ENCODE data around the gene ADGRG4. TPM values are rescaled to one million over a fixed set of nuclear protein-coding genes. Genes with fewer than 3 reads are reported as not detected.
"Not testable (repeated sequence)": the region's sequence is repeated elsewhere in the genome, so short reads cannot be mapped to it uniquely, and the experiment has no call there.

Gene ADGRG4
- total RNA-seq (ENCODE audit: unreplicated experiment) = not detected
- long read RNA-seq = 0 reads

- H3K4me1 Mint-ChIP-seq (ENCODE audit: unreplicated experiment); H3K27ac Mint-ChIP-seq (ENCODE audit: unreplicated experiment); H3K36me3 Mint-ChIP-seq (ENCODE audit: low read depth, unreplicated experiment); DNase-seq (ENCODE audit: low spot score); H3K9me3 Mint-ChIP-seq (ENCODE audit: unreplicated experiment); H3K27me3 Mint-ChIP-seq (ENCODE audit: unreplicated experiment); H3K4me3 Mint-ChIP-seq (ENCODE audit: unreplicated experiment): not testable (repeated sequence)
Measured at GRCh38 chrX:136300721-136301120, at the start of gene ADGRG4. Gene ADGRG4, plus strand, starts transcription at chrX:136300963. Its CDS starts 7,815 bp downstream, at chrX:136308778.

- Mint-ChIP-seq H3K4me1 (ENCODE audit: unreplicated experiment) (no peaks in the 10 kb centered on the region), H3K36me3 (ENCODE audit: low read depth, unreplicated experiment) (no peaks in the 10 kb centered on the region), H3K9me3 (ENCODE audit: unreplicated experiment) (no peaks in the 10 kb centered on the region), H3K4me3 (ENCODE audit: unreplicated experiment) (peak within 1 kb of the TSS; percentile 94), H3K27ac (ENCODE audit: unreplicated experiment) (peak within 1 kb of the TSS; percentile 72), H3K27me3 (ENCODE audit: unreplicated experiment) (no peaks in the 10 kb centered on the region)
- TF ChIP-seq CTCF (IDR thresholded peaks at IDR 0.05; ENCODE audit: unreplicated experiment) = no peak
- peak; percentile 46 for DNase-seq (ENCODE audit: low spot score)
Measured at GRCh38 chrX:136251041-136251991, 49.4 kb upstream of the ADGRG4 start, which contains the start of gene MAP7D3. Gene MAP7D3, minus strand, starts transcription at chrX:136251400. Its CDS starts 42 bp downstream, at chrX:136251358.

- Mint-ChIP-seq H3K27ac (ENCODE audit: unreplicated experiment) (no peak overlapping the region), H3K9me3 (ENCODE audit: unreplicated experiment) (no peaks in the 10 kb centered on the region), H3K27me3 (ENCODE audit: unreplicated experiment) (no peaks in the 10 kb centered on the region), H3K4me3 (ENCODE audit: unreplicated experiment) (no peak overlapping the region), H3K4me1 (ENCODE audit: unreplicated experiment) (peaks cover 5% of the 10 kb centered on the region), H3K36me3 (ENCODE audit: low read depth, unreplicated experiment) (no peaks in the 10 kb centered on the region)
- TF ChIP-seq CTCF (IDR thresholded peaks at IDR 0.05; ENCODE audit: unreplicated experiment) = no peak
- DNase-seq (ENCODE audit: low spot score) = no peak
Measured at GRCh38 chrX:136255541-136255940, 45.2 kb upstream of the ADGRG4 start.

- H3K36me3 Mint-ChIP-seq (ENCODE audit: low read depth, unreplicated experiment) = no peaks in the 10 kb centered on the region
- DNase-seq (ENCODE audit: low spot score) = no peak
- no peaks in the 10 kb centered on the region for H3K27me3 Mint-ChIP-seq (ENCODE audit: unreplicated experiment)
- H3K27ac Mint-ChIP-seq (ENCODE audit: unreplicated experiment) = no peak overlapping the region
- no peaks in the 10 kb centered on the region for H3K9me3 Mint-ChIP-seq (ENCODE audit: unreplicated experiment)
- TF ChIP-seq CTCF (IDR thresholded peaks at IDR 0.05; ENCODE audit: unreplicated experiment) = no peak
- peaks cover 5% of the 10 kb centered on the region for H3K4me1 Mint-ChIP-seq (ENCODE audit: unreplicated experiment)
- H3K4me3 Mint-ChIP-seq (ENCODE audit: unreplicated experiment) = no peak overlapping the region
Measured at GRCh38 chrX:136256026-136256425, 44.7 kb upstream of the ADGRG4 start.

- no peak for TF ChIP-seq CTCF (IDR thresholded peaks at IDR 0.05; ENCODE audit: unreplicated experiment)
- no peaks in the 10 kb centered on the region for H3K27me3 Mint-ChIP-seq (ENCODE audit: unreplicated experiment)
- H3K9me3 Mint-ChIP-seq (ENCODE audit: unreplicated experiment) = no peaks in the 10 kb centered on the region
- H3K4me3 Mint-ChIP-seq (ENCODE audit: unreplicated experiment) = no peak overlapping the region
- peaks cover 5% of the 10 kb centered on the region for H3K4me1 Mint-ChIP-seq (ENCODE audit: unreplicated experiment)
- DNase-seq (ENCODE audit: low spot score) = no peak
- H3K27ac Mint-ChIP-seq (ENCODE audit: unreplicated experiment) = no peak overlapping the region
- H3K36me3 Mint-ChIP-seq (ENCODE audit: low read depth, unreplicated experiment) = no peaks in the 10 kb centered on the region
Measured at GRCh38 chrX:136258951-136259350, 41.8 kb upstream of the ADGRG4 start.
